GOT3 (cell line): Measurements from ENCODE around the gene ARIH2.

Source experiments
- DNase-seq: peaks from one replicate; lab custom pipeline; 2025; ENCODE audit warnings: mixed read lengths; lab: John Stamatoyannopoulos, UW

The ARIH2 gene

DNA sequence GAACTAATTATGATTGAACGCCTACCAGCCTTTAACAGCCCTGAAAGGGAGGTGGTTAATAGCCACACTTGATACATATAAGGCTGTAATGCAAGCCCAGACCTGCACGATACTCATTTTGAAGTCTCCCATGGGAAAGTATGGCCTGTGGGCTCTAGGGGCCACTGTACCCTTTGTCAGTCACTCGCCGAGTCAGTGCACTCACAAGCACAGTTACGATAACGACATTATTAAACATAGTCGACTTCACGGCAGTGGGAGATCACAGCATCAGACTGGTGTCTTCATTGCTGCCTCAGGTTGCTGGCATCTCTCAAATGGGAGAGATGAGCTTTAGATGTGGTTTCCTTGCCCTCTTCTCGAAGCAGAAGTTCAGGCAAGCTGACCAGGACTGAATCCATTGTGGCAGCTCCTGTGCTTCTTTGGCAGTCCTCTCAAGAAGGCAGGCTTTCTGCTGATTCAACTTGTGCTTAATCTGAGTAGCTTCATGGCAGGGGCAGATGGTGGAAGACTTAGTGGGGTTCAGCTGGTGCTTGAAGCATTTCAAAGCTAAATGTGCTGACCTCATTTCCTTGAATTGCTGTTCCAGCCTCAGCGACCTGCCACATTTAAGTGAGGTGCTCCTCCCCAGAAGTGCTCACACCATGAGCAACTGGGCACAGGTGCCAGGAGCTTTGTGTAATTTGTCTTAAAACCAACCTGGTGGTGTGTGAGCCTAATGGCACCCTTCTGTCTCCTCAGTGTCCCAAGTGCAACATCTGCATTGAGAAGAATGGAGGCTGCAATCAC is 55.6 kb downstream of the ARIH2 start:
- DNase-seq: no peak

DNA sequence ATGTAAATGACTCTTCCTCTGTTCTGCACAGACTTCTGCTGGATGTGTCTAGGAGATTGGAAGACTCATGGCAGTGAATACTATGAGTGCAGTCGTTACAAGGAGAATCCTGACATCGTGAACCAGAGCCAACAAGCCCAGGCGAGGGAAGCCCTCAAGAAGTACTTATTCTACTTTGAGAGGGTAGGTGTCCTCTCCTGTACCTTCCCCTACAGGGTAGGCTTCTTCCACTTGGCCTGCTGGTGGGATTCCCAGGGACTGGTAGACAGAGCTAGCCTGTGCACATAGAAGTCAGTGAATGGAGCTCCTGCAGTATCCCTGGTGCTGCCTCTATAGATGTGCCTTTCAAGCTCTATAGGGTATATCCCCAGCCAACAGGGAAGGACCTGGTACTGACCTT is 60.8 kb downstream of the ARIH2 start:
- no peak for DNase-seq

DNA sequence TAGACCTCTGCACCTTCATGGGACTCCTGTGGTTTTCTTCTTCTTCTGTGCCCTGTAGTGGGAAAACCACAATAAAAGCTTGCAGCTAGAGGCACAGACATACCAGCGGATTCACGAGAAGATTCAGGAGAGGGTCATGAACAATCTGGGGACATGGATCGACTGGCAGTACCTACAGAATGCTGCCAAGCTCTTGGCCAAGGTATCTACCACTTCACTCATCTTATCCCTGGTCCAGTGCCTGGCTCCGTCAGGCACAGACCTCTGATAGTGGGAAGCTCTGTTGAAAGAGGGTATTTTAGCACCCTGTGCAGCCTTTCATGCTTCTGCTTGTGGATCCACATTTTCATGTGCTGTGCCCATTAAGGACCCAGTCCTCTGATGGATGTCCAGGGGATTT is 61.7 kb downstream of the ARIH2 start:
- no peak for DNase-seq

GRCh38 chr3:48982016-48982415 is 63.4 kb downstream of the ARIH2 start:
- DNase-seq: no peak

- DNase-seq: no peak
These were observed 64.0 kb downstream of the ARIH2 start for GRCh38 chr3:48982686-48983085.

DNA sequence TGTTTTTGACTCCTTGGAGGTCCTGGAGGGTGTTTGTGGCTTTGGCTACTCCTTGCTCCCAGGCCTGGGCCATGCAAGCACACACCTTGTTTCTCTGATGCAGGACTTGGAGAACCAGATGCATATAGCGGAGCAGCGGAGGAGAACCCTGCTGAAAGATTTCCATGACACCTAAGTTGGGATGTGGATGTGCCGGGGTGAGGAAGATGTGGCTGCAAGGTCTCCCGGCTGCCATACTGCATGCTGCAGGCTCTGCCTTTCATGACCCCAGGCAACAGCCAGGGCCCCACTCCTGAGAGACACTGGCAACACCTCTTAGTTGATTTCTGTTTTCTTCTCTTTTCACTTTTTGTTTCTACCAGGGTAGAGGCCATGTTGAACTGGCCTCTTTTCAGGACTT is 64.5 kb downstream of the ARIH2 start:
- no peak for DNase-seq

DNA sequence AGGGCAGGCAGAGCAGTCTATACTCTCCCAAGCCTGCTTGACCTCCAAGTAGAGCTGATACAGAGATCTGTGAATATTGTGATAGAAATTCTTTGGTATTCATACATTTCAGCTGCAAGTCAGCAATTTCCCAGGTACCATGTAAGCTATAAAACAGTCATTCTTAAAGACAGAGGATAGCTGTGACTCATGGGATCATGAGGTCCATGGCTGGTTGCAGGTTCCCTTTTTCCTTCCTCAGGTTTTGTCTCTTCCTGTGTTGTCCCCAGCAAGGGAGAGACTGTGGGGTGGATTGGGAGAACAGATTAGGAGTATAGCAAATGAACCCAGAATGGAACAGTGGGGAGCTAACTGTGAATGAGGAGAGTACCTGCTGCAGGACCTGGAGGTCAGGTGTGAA is 66.0 kb downstream of the ARIH2 start:
- no peak for DNase-seq

GRCh38 chr3:48985831-48986376 is 67.3 kb downstream of the ARIH2 start:
- no peak for DNase-seq

GRCh38 chr3:48989126-48989795 is 70.6 kb downstream of the ARIH2 start:
- DNase-seq: no peak

- DNase-seq: peak; percentile 68
These were observed 71.4 kb downstream of the ARIH2 start, which contains the start of gene P4HTM for GRCh38 chr3:48989796-48990635. Gene P4HTM (plus strand): TSS chr3:48990241. CDS start chr3:48990257, 16 bp downstream.

DNA sequence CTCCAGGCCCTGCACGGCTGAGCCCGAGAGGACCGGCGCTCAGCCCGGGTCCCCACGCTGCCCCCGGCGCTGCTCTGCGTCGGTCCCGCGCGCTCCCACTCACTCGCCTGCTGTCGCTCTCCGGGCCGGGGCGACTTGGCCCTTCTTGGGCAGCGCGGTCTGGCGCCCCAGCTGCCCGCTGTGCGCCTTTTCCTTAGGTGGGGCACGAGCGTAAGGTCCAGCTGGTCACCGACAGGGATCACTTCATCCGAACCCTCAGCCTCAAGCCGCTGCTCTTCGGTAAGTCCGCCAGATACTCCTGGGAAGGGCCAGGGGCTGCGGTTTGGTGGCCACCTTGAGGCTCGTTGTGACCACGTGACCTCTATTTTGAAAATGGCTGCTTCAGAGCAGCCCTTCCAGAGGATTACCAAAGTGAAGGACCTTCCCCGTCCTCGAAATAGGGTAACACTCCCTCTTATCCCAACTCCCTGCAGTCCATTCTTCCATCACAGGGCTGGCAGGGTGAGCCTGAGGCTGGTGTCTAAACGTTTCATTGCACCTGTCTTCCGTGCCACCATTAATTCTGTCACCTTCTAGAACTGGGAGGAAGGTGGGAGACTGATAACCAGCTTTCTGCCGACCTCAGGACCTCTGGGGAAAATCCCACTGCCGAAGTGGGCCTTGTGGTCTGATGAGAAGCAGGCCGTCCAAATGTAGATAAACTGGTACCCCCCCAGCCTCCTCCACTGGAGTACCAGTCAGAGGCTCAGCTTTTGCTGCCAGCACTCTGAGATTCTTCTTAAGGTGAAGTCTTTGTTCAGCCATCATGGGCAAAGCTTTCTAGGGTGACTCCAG is 72.2 kb downstream of the ARIH2 start:
- DNase-seq: no peak

DNA sequence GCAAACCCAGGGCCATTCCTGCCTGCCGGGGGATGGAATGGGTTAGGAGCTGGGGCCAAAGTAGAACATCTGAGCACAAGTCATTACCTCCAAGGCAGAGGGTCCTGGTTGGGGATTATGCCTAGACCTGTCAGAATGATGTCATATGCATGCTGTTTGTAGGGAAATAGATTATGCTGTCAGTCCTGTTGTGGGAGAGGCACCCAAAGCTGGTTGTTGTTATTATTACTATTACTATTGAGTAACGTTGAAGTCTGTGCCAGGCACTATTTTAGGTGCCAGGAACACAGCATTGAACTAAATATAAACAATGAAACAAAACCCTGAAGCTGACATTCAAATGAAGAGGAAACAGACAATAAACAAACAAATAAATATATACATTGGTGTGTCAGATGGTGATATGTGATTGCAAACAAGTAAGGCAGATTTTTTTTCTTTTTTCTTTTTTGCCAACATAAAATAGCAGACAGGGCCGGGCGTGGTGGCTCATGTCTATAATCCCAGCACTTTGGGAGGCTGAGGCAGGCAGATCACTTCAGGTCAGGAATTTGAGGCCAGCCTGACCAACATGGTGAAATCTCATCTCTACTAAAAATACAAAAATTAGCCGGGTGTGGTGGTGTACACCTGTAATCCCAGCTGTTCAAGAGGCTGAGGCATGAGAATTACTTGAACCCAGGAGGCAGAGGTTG is 73.4 kb downstream of the ARIH2 start:
- DNase-seq: no peak

- DNase-seq: no peak
These were observed 75.2 kb downstream of the ARIH2 start for GRCh38 chr3:48993834-48994233.

DNA sequence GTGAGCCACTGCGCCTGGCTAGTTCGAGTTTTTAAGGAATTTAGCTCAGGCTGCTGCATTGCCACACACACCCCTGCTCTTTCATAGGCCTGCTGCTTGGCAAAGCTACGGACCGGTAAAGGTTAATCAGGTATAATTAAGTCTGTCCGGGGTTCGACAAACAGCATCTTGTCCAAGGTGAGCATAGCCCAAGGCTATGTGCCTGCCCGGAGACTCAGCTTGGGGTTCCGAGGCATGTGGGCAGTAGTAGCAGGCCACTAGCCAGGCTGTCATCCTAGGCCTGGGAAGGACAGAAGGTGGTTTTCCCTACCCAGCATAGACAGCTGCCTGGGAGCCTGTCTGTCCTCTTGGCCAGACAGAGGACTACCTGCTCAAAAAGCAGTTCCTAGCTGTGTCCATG is 78.0 kb downstream of the ARIH2 start:
- DNase-seq: no peak

- no peak for DNase-seq
These were observed 78.5 kb downstream of the ARIH2 start for GRCh38 chr3:48997102-48997635.

DNA sequence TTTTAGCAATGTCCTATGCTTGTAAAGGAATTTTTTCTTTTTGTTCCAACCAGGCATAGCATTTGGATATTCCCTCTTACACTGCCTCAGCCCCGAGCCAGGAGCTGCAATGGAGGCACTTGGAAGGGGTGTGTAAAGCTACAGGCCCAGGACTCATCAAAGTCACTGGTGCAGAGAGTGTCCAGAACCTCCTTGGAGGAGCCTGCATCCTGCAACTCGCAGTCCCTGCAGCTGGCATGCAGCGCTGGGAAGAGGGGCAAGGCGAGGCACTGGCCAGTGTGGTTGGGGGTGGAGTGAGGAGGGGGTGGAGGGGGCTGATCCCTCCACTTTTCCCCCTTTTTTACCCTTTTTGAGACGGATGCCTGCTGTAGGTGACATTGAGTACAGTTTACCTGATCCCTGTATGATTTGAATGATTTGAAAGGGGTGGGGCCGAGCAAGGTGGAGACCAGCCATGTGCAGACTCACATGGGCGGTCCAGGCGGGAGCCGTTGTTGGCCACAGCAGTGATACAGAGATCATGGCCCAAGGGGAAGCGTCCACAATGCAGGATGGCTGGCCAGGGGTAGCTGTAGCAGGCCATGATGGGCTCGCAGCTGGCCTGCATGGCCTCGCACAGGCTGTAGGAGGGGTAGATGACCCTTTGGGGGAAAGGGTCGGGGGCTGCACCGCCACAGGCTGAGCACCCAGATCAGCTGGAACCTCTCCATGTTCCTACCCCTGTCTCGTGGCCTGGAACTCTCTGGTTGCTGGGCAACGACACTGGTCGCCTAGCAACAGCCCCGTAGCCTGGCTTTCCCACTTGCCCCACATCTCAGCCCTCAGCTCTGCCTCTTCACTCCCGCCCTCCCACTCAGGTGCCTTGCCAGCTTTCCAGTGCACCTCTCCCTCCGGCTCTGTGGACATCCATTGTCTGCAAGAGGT is 79.3 kb downstream of the ARIH2 start:
- no peak for DNase-seq

DNA sequence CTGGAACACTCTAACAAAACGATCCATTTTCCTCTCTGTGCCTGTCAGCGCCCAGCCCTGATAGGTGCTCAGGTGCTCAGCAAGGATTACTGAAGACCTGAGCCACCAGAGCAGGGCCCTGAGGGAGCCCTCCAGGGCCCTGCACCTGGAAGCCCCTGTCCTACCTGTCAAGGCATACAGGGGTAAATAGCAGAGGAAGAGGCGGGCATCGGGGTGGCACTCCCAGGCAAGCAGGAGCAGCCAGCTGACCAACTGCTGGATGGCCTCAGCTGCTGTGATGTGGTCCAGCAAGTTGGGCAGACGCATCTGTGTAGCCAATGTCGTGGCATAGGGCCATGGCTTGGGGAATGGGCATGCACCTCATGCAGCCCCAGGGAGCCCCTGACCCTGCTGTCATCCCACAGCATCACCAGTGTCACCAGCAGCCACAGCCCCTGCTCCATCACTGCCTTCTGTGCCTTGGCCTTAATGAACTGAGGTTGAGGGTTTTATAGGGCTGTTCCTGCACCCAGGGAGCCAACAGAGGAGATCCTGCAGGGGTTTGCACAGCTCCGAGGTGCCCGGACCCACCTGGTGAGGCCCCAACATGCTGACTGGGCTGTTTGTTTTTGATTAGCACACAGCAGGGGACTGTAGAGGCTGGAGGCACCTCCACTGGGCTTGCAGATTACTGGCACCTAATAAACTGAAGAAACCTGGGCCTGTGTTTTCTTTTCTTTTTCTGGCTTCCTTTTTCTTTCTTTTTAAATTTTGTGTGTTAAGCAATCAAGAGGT is 80.6 kb downstream of the ARIH2 start:
- DNase-seq: no peak

DNA sequence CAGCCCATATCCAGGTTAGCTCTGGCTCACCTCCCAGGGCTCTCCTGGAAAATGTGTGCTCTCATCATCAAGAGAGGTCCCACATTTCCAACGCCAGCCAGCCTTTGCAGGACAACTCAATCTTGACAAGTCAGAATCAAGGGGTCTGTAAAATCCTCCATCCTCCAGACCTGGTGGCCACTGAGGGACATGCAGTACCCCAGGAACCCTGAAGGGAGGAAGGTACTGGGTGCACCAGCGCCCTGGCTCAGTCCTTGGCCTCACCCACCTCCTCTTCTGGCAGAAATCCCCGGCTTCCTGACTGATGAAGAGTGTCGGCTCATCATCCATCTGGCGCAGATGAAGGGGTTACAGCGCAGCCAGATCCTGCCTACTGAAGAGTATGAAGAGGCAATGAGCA is 82.5 kb downstream of the ARIH2 start:
- DNase-seq: no peak
